GM21737 (cell line): ENCODE results near the gene FGD4.
A peak's percentile ranks its signal among the peaks of the same experiment; 100 is the strongest.

Experiments used
- ATAC-seq: cut with Tn5 transposase; IDR thresholded peaks from one replicate; pipeline ENCODE4 v1.9.1; 2021; ENCODE audit warnings: mild to moderate bottlenecking, moderate library complexity; ENCODE audit not compliant: unreplicated experiment

FGD4 gene

GRCh38 chr12:32399370-32400113 lies at the start of gene FGD4:
TSS of gene FGD4 (plus strand) at chr12:32399558.
- peak; percentile 81 for ATAC-seq

DNA sequence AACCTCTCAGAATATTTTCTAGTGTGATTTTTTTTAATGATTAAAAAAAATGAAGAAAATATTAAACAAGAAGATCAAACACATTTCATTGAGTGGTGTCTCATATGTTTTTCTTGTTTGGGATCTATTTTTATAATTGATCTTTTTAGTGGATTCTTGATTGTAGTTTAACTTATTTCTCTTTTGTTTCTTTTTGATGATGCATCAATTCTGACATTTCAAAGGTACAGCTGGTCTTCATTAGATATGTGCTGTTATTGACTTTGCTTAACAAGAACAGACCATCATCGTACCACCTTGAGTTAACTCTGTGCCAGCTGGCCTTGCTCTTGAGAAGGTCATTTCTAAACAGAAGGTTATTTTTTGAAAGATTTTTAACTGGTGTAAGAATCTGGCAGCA lies 45.8 kb upstream of the FGD4 start:
- ATAC-seq = no peak

DNA sequence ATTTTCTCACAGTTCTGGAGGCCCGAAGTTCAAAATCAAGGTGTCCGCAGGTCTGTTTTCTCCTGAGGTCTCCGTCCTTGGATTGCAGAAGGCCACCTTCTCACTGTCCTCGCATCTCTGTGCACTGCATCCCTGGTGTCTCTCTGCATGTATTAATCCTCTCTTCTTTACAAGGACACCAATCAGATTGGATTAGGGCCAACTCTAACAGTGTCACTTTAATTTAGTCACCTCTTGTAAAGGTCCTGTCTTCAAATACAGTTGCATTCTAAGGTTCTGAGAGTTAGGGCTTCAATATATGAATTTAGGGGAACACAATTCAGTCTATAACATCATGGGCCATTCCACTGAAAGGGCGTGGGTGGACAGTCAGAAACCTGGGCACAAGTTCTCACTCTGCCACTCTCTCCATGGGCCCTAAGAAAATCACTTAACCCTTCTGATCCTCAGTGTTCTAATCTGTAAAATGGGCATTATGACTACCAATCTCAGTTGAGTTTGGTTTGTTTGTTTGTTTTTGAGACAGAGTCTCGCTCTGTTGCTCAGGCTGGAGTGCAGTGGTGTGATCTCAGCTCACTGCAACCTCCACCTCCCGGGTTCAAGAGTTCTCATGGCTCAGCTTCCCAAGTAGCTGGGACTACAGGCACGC lies 41.6 kb upstream of the FGD4 start:
- ATAC-seq = no peak

DNA sequence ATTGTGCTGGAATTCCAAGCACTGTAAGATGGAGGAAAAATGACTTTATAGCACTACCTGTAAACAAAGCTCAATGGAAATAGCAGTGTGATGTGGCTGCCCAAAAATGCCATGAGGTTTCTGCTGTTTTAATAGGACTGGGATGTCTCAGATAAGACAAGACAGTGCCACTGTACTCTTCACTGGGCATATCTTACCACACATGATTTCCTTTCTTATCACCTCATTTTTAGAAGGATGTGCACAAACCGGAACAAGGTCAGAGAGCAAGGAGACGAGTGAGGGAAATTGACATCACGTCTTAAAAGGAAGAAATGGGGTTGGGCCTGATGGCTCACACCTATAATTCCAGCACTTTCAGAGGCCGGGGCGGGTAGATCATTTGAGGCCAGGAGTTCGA lies 38.4 kb upstream of the FGD4 start:
- ATAC-seq = no peak

DNA sequence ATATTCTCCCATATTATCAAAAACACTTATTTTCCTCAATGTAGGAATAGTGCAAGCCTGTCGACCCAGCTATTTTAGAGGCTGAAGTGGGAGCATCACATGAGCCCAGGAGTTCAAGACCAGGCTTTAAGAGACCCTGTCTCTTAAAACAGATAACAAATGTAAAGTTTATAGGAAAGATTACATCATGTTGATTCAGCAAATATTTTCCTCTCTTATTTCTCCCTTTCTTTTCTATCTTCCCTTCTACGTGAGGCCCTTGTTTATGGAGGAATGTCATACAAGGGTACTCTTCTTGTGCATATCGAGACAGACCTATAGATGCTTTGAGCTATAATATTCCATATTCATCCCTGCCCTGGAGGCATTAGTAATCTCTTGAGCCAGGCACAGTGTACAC lies 36.5 kb upstream of the FGD4 start:
- ATAC-seq = no peak

- ATAC-seq = no peak
These were observed 33.8 kb upstream of the FGD4 start for GRCh38 chr12:32365473-32366064.

DNA sequence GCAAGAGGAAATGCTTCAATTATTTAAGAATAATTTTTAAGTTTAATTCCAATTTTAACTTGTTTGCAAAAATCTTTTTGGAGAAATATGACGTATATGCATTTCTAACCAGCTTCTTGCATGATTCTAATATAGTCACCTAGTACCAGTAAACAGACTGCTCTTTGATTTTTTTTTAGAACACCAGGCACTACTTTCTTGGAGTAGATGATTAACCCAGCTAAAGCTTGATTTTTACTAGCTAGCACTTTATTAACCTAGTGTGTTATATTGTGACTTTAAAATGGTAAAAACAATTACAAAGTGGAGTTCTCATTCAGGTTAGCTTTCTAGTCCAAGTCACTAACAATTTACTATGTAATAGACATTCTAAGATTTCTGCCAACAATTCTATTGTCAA lies 32.6 kb upstream of the FGD4 start:
- no peak for ATAC-seq

DNA sequence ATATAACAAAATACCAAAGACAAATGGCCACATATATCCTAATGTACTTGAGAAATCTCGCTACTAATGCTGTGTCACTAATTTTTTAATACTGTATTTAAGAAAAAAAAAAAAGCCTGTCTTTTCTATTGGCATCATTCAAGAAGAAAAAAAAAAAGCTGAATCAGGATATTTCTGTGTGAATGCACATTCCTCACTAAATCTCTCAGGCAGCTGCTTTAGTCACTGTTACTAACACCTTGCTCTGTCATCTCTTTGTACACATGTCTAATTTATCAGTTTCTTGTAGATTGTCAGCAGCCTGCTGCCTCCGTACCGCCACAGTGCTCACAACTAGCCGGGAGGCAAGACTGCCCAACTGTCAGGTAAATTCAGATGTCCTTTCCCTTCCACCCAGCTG lies 32.0 kb upstream of the FGD4 start:
- ATAC-seq = no peak

GRCh38 chr12:32369202-32369601 lies 30.2 kb upstream of the FGD4 start:
- ATAC-seq = no peak

GRCh38 chr12:32377344-32378055 lies 21.9 kb upstream of the FGD4 start:
- no peak for ATAC-seq

GRCh38 chr12:32379213-32379612 lies 20.1 kb upstream of the FGD4 start:
- ATAC-seq = no peak

- ATAC-seq = no peak
These were observed 19.7 kb upstream of the FGD4 start for GRCh38 chr12:32379667-32380066.

DNA sequence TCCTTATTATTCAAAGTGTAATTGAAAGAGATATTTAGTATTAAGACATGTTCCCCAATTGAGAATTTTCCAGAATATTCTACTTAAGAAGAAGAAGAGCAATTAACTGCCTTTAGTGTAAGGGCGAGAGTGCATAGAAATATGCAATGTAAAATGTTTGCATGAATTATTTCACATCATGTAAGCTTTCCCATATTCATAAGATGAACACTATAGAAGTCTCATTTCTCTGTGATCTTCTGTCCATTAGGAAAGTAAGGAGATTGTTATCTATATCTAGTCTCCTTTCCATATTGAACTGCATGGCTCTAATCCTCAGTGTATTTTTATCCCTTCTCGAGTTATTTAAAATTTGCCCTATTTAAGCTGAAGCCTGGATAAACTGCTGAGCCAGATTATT lies 17.1 kb upstream of the FGD4 start:
- no peak for ATAC-seq

- no peak for ATAC-seq
These were observed 8.7 kb upstream of the FGD4 start for GRCh38 chr12:32390572-32391219.

- ATAC-seq = no peak
These were observed 4.3 kb upstream of the FGD4 start for GRCh38 chr12:32395026-32395425.

GRCh38 chr12:32397696-32398095 lies 1.7 kb upstream of the FGD4 start:
- ATAC-seq = no peak

DNA sequence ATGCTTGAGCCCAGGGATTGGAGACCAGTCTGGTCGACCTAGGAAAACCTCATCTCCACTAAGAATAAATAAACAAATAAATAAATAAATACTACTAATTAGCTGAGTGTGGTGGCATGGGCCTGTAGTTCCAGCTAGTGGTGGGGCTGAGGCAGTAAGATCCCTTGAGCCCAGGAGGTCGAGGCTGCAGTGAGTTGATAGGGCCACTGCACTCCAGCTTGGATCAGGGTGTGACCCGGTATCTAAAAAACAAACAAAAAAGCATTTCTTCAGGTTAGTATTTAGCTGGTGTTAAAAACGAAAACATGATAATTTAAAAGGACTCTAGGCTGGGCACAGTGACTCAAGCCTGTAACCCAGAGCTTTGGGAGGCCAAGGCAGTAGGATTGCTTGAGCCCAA lies 1.2 kb upstream of the FGD4 start:
- ATAC-seq = no peak

- no peak for ATAC-seq
These were observed 465 bp upstream of the FGD4 start for GRCh38 chr12:32398816-32399369.

- ATAC-seq = no peak
These were observed 835 bp downstream of the FGD4 start for GRCh38 chr12:32400114-32400672.

DNA sequence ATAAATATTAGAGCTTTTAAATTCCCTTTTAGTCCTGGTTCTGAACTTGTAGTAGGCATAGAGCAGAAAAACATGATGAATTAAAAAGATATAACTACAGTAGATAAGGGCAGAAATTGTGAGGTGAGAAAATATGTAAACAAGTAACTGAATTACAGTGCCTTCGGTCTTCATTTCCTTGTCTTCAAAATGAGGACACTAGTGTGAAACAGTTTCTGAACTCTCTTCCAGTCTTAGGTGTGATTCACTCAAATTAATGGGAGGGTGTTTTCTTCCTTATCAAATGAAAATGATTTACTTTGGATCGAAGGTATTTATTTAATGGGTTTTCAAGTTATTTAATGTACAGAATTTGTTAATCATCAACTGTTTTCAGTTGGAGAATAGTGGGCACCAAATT lies 1.5 kb downstream of the FGD4 start:
- ATAC-seq = no peak

- no peak for ATAC-seq
These were observed 2.8 kb downstream of the FGD4 start for GRCh38 chr12:32402170-32402569.
